Endothelial cell of umbilical vein (primary cell): Measurements from ENCODE around the gene STK32C. TPM values are rescaled to one million over a fixed set of nuclear protein-coding genes. Genes with fewer than 3 reads are reported as not detected.

ENCODE experiments used
- BruUV-seq: library from RNA; stranded (reverse); fragments of 400-500 nt; replicated peaks from 2 replicates; lab custom pipeline; 2021; lab: Mats Ljungman, UMichigan
- CTCF ChIA-PET: fragments of 300-600, 350-600 bp; sonication (Branson Sonifier 250); formaldehyde crosslinking; loops from one replicate; lab custom pipeline; 2021; ENCODE audit warnings: antibody characterized with exemption, inconsistent platforms; lab: Charles Lee
- POLR2A ChIA-PET: fragments of 300-600, 350-600 bp; sonication (Branson Sonifier 250); formaldehyde crosslinking; loops from one replicate; lab custom pipeline; 2021; ENCODE audit warnings: antibody characterized with exemption, inconsistent platforms; lab: Charles Lee
- DNase-seq: peaks from one replicate; pipeline ENCODE4 v3.0.0-alpha.2; 2011; ENCODE audit warnings: low read depth, low spot score
- FAIRE-seq: peaks from 2 replicates; lab custom pipeline; 2011; peaks lifted over from hg19 to GRCh38; lab: Jason Lieb, UNC
- H2AFZ ChIP-seq: 2 replicates; pipeline ENCODE4 v1.6.0; 2012; ENCODE audit warnings: low read depth, low read length, control low read depth, inconsistent platforms
- H3K27ac ChIP-seq: 2 replicates; pipeline ENCODE4 v1.5.1; 2011; ENCODE audit warnings: low read depth, mild to moderate bottlenecking, control low read depth, low read length, moderate library complexity; ENCODE audit not compliant: insufficient read depth
- H3K27me3 ChIP-seq, 2 experiments: 2 replicates each; pipeline versions ENCODE4 v1.6.0 to v1.6.1; 2011; ENCODE audit warnings: low read length in 2 of 2, mixed read lengths in 1 of 2; ENCODE audit not compliant: control insufficient read depth in 2 of 2, insufficient read depth in 2 of 2
- H3K36me3 ChIP-seq, 2 experiments: 2 replicates in 1 of 2; 3 replicates in 1 of 2; pipeline ENCODE4 v1.5.1; 2011; ENCODE audit warnings: low read length in 2 of 2, mild to moderate bottlenecking in 1 of 2, moderate library complexity in 1 of 2; ENCODE audit not compliant: control insufficient read depth in 2 of 2, insufficient read depth in 2 of 2; ENCODE audit errors: extremely low read depth in 1 of 2
- H3K4me1 ChIP-seq: 3 replicates; pipeline ENCODE4 v1.5.1; 2011; ENCODE audit warnings: mild to moderate bottlenecking, low read length; ENCODE audit not compliant: control insufficient read depth, insufficient read depth; ENCODE audit errors: extremely low read depth
- H3K4me2 ChIP-seq: 2 replicates; pipeline ENCODE4 v1.6.1; 2011; ENCODE audit warnings: low read length, control low read depth, mixed read lengths; ENCODE audit not compliant: insufficient read depth
- H3K4me3 ChIP-seq, 3 experiments: fragments of 200-600 bp in 1 of 3; sonication (generic), shearing (Covaris generic) in 1 of 3; replicated peaks in 1 of 3; 2 replicates each; pipeline ENCODE4 v1.5.1; 2011 to 2016; ENCODE audit warnings: control low read depth in 3 of 3, low read length in 3 of 3, mild to moderate bottlenecking in 2 of 3, inconsistent platforms in 1 of 3, low read depth in 1 of 3, moderate library complexity in 1 of 3; ENCODE audit not compliant: insufficient read depth in 1 of 3
- H3K79me2 ChIP-seq: 2 replicates; pipeline ENCODE4 v1.6.0; 2012; ENCODE audit warnings: low read length, inconsistent platforms; ENCODE audit not compliant: control insufficient read depth, insufficient read depth
- H3K9ac ChIP-seq: replicated peaks from 2 replicates; pipeline ENCODE3; 2011; ENCODE audit warnings: low read length, control low read depth; ENCODE audit not compliant: insufficient read depth; ENCODE audit errors: extremely low read depth
- H3K9me1 ChIP-seq: replicated peaks from 3 replicates; pipeline ENCODE4 v1.6.0; 2011; ENCODE audit warnings: mild to moderate bottlenecking, low read length; ENCODE audit not compliant: control insufficient read depth, insufficient read depth; ENCODE audit errors: extremely low read depth
- H3K9me3 ChIP-seq: replicated peaks from 2 replicates; pipeline ENCODE4 v1.5.1; 2012; ENCODE audit warnings: low read length, inconsistent platforms; ENCODE audit not compliant: control insufficient read depth, insufficient read depth
- H4K20me1 ChIP-seq: replicated peaks from 2 replicates; pipeline ENCODE3; 2011; ENCODE audit warnings: mild to moderate bottlenecking, low read length; ENCODE audit not compliant: control insufficient read depth, insufficient read depth; ENCODE audit errors: extremely low read depth
- EZH2 ChIP-seq: IDR thresholded peaks from 2 replicates; pipeline ENCODE4 v1.6.1; 2012; ENCODE audit warnings: borderline replicate concordance, low read depth, mild to moderate bottlenecking, moderate library complexity, low read length, inconsistent platforms; ENCODE audit not compliant: severe bottlenecking
- FOS ChIP-seq: IDR thresholded peaks from 2 replicates; pipeline ENCODE4 v1.6.1; 2011; ENCODE audit warnings: mild to moderate bottlenecking, low read length, moderate library complexity, borderline replicate concordance; ENCODE audit not compliant: insufficient read depth
- GATA2 ChIP-seq: IDR thresholded peaks from 2 replicates; pipeline ENCODE4 v1.7.0; 2011; ENCODE audit warnings: low read depth, mild to moderate bottlenecking, moderate library complexity, mixed read lengths, low read length; ENCODE audit not compliant: insufficient read length, insufficient read depth
- JUN ChIP-seq: IDR thresholded peaks from 2 replicates; pipeline ENCODE4 v1.6.1; 2011; ENCODE audit warnings: borderline replicate concordance, low read depth; ENCODE audit not compliant: insufficient read length, insufficient read depth
- MYC ChIP-seq: IDR thresholded peaks from one replicate; pipeline ENCODE4 v1.6.1; 2011; ENCODE audit warnings: mild to moderate bottlenecking, low read depth, low read length
- POLR2A ChIP-seq: IDR thresholded peaks from 2 replicates; pipeline ENCODE4 v1.6.1; 2012; ENCODE audit warnings: low read depth, mild to moderate bottlenecking, control low read depth, low read length
- POLR2AphosphoS5 ChIP-seq: IDR thresholded peaks from 2 replicates; pipeline ENCODE4 v1.6.1; 2012; ENCODE audit warnings: low read depth, mild to moderate bottlenecking, control low read depth, low read length, moderate library complexity; ENCODE audit not compliant: insufficient read depth
- dilution Hi-C: fragments of 300-500 bp; cut with MboI; formaldehyde crosslinking; loops from one replicate; pipeline ENCODE4 v1.15.0; 2019; ENCODE audit warnings: low sequenced_read_pairs; ENCODE audit not compliant: extremely low pct_ligation_motif_present
- intact Hi-C: fragments of 100-400 bp; cut with micrococcal nuclease; formaldehyde crosslinking; loops from one replicate; pipeline ENCODE4 v1.10.0; 2022
- polyA plus RNA-seq, 4 experiments: library from polyadenylated mRNA; depleted of rRNA in 3 of 4; stranded (reverse) in 3 of 4; unstranded in 1 of 4; fragments of >200 nt; gene quantifications; 2 replicates each; pipeline versions ENCODE4 v1.2.1 to v1.2.3, GENCODE V29; 2011 to 2012; ENCODE audit warnings: missing spikeins in 1 of 4
- total RNA-seq: library from RNA; stranded (reverse); gene quantifications from 2 replicates; pipeline ENCODE4 v1.2.3, GENCODE V29; 2021
- TF ChIP-seq, protein P1 (sequence below): IDR thresholded peaks from 2 replicates; pipeline ENCODE4 v1.6.1; 2011; ENCODE audit not compliant: insufficient read depth, insufficient read length
- TF ChIP-seq, protein P2 (sequence below), 2 donors: IDR thresholded peaks; 1 replicate in 1 of 2; 2 replicates in 1 of 2; pipeline ENCODE4 v1.5.1; 2011; ENCODE audit warnings: low read length in 2 of 2, mild to moderate bottlenecking in 2 of 2, moderate library complexity in 2 of 2, control low read depth in 1 of 2, inconsistent platforms in 1 of 2, low read depth in 1 of 2; ENCODE audit not compliant: insufficient read depth in 1 of 2; ENCODE audit errors: extremely low read depth in 1 of 2

The STK32C gene
- total and polyA plus RNA-seq, 2 donors (not counting 3 experiments of a cell fraction or from before 2014, with no cell fraction given) = 5.4 to 14.1 TPM

DNA sequence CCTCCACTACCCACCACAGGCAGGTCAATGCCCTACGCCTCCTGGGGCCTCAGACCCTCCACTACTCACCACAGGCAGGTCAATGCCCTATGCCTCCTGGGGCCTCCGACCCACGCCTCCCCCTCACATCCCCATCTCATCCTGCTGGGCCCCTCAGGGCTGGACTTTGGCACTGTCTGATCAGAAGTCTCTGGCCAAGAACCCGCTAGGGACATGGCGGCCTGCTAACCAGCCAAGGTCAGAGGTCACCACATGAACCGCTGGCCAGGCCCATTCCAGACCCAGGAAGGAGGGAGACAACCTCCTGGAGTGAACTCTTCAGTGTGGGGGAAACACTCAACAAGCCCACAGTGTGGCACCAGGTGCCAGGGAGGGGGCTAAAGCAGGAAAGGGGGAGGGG is 55.8 kb downstream of the STK32C start:
- ChIA-PET POLR2A (no interaction called here), CTCF (no interaction called here)
- H3K4me3 ChIP-seq = no peak overlapping the region
- intact Hi-C loops (no loop called here), dilution Hi-C loops (no loop called here)
- no peaks in the 10 kb centered on the region for H3K27me3 ChIP-seq
- no peak overlapping the region for H3K4me2 ChIP-seq
- no peaks in the 10 kb centered on the region for H3K9me1 ChIP-seq
- no peak overlapping the region for H3K27ac ChIP-seq
- BruUV-seq = no TSS peak
- H3K9me3 ChIP-seq = no peaks in the 10 kb centered on the region
- no peaks in the 10 kb centered on the region for H3K36me3 ChIP-seq
- no peaks in the 10 kb centered on the region for H4K20me1 ChIP-seq
- H3K4me1 ChIP-seq = no peaks in the 10 kb centered on the region
- H3K79me2 ChIP-seq = no peaks in the 10 kb centered on the region
- no peak for DNase-seq
- FAIRE-seq = no peak
- H3K9ac ChIP-seq = no peak overlapping the region
- H2AFZ ChIP-seq = no peak overlapping the region
- no peak for TF ChIP-seq FOS
- no peak for TF ChIP-seq POLR2AphosphoS5
- no peak for TF ChIP-seq MYC
- TF ChIP-seq POLR2A = no peak
- TF ChIP-seq, protein P1, sequence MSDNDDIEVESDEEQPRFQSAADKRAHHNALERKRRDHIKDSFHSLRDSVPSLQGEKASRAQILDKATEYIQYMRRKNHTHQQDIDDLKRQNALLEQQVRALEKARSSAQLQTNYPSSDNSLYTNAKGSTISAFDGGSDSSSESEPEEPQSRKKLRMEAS = no peak
- TF ChIP-seq EZH2 = no peak
- TF ChIP-seq JUN = no peak
- TF ChIP-seq, protein P2, sequence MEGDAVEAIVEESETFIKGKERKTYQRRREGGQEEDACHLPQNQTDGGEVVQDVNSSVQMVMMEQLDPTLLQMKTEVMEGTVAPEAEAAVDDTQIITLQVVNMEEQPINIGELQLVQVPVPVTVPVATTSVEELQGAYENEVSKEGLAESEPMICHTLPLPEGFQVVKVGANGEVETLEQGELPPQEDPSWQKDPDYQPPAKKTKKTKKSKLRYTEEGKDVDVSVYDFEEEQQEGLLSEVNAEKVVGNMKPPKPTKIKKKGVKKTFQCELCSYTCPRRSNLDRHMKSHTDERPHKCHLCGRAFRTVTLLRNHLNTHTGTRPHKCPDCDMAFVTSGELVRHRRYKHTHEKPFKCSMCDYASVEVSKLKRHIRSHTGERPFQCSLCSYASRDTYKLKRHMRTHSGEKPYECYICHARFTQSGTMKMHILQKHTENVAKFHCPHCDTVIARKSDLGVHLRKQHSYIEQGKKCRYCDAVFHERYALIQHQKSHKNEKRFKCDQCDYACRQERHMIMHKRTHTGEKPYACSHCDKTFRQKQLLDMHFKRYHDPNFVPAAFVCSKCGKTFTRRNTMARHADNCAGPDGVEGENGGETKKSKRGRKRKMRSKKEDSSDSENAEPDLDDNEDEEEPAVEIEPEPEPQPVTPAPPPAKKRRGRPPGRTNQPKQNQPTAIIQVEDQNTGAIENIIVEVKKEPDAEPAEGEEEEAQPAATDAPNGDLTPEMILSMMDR (IDR thresholded peaks at IDR 0.05; ENCODE audit: extremely low read depth in 1 of 2, insufficient read depth in 1 of 2, low read depth in 1 of 2, low read length in 2 of 2) = no peak
- TF ChIP-seq GATA2 = no peak
